ENCODE measurements around the gene G6PC3. TPM values are rescaled to one million over a fixed set of nuclear protein-coding genes. Genes with fewer than 3 reads are reported as not detected.
A peak's percentile ranks its signal among the peaks of the same experiment; 100 is the strongest.

The G6PC3 gene
- total RNA-seq, 1 donor: 60.1 TPM

GRCh38 chr17:44059101-44059892, 11.2 kb upstream of the G6PC3 start:
- DNase-seq (ENCODE audit: low read depth in 2 of 3, low spot score in 2 of 3): no peak

DNA sequence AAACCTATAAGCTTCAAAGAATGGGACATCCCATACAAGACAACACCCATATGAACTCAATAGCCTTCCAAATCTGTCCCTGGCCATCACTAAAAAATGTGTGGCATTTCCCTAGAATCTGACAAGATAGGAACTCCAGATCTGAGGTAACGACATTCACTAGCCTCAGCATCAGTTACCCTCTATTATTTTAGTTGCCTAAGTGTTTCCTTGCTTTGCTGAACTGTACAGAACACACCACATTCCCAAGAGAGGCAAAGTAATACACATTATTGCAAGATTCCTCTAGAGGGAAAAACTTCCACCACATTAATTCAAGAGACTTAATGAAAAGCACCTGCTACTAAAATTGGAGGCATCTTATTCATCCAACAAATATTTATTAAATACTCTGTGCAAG, 9.1 kb upstream of the G6PC3 start:
- DNase-seq (ENCODE audit: low read depth in 2 of 3, low spot score in 2 of 3): no peak

DNA sequence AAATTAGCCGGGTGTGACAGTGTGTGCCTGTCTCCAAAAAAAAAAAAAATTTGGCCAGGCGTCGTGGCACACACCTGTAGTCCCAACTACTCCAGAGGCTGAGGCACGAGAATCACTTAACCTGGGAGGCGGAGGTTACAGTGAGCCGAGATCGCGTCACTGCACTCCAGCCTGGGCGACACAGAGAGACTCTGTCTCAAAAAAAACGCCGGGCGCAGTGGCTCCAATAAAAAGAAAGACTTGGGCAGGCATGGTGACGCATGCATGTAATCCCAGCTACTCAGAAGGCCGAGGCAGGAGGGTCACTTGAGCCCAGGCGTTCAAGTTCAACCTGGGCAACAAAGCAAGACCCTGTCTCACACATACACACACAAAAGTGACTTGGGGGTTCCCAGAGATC, 7.7 kb upstream of the G6PC3 start:
- no peak for DNase-seq (ENCODE audit: low read depth in 2 of 3, low spot score in 2 of 3)

DNA sequence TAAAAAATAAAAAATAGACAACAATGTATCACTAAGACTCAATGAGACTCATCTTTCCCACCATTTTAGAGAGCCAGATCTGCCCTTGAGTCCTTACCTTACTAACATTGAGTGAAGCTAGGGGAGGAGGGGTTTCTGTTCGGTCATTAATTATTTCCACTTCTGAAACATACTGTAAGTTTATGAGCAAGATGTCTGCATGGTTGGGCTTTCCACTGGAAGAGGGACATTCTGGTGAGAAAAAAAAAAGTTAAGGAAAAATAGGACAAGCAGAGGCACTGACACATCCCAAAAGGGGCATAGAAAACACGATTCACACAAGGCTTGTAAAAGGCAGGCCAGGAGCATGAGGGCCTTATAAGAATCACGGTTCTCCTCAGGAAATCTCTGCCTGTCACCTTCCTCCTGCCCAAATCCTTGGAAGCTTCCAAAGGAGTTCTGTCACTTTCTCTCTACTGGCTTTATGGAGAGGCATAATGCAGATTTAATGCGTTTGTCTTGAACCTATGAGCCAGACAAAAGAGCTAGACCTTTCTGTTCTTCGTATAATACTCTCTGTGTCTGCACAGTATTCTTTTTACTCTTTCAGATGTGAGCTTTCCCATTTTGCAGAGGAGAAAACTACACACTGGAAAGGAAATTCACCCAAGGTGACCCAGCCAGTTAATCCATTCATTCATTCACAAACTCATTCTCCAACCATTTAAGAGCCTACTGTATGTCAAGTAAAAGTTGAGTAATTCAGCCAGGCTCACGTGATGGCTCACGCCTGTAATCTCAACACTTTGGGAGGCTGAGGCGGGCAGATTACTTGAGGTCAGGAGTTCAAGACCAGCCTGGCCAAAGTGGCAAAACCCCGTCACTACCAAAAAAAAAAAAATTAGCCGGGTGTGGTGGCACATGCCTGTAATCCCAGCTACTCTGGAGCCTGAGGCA, 6.6 kb upstream of the G6PC3 start:
- DNase-seq (ENCODE audit: low read depth in 2 of 3, low spot score in 2 of 3): no peak

DNA sequence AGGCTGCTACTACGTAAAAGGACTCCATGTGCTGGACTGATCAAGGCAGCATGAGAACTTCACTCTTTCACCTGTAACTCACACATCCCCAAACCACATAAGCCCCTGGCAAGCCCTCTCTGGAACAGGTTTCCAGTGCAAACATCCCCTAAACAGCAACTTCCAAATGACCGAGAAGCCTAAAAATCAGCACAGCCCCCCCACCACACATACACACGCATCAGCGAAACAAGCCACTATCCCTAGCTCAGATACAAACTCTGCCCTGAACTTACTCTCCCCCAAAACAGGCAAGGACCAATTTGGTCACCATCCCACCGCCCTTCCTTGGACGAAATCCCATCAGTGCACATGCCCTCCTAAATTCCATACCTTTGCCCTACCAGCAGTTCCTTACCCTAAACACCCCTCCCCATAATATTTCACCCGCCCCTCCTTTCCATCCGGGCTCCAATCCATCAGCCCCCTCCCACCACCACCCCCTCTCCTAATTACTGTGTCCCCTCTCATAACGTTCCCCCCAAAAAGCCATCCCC, 4.8 kb upstream of the G6PC3 start:
- DNase-seq (ENCODE audit: low read depth in 2 of 3, low spot score in 2 of 3): peak in 2 of 3 donors; percentile 25 to 35

DNA sequence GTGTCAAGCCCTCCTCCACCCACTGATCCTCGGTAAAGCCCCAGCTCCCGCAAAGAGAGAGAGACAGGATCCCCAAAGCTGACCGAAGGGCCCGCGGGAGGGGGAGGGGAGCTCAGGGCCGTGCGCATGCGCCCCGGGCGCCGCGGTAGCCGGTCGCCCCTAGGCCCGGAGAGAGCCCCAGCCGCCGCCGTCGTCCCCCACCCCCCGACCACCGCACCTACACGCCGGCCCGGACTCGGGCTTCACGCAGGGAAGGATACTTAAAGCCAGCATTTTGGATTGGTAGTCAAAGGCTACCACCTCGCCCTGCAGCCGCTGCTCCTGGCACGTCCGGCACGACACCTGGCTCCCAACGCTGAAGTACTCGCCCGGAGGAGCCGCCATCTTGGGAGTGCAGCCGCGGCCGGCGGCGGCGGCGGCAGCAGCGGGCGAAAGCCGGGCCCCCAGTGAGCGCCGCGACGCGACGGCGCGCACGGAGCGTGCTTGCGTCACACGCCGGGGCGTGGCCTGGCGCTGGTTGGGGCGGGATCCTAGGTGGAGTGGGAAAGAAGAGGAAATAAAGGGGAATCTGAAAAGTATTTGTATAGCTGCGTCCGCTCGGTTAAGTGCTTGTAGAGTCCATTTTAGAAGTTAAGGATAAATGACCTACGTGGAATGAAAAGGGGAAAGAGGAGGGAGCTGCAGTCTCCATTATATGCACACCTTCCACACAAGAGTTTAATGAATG, 4.2 kb upstream of the G6PC3 start, which contains the start of gene LSM12:
Gene LSM12, minus strand, starts transcription at position 468 of the 727 bp plus-strand sequence. Its CDS starts 84 bp downstream, at position 384.
- DNase-seq (ENCODE audit: low read depth in 2 of 3, low spot score in 2 of 3): peak; percentile 92 to 94 (median 92)

- DNase-seq (ENCODE audit: low read depth in 2 of 3, low spot score in 2 of 3): no peak
Observed at GRCh38 chr17:44067545-44067940, 3.0 kb upstream of the G6PC3 start.

DNA sequence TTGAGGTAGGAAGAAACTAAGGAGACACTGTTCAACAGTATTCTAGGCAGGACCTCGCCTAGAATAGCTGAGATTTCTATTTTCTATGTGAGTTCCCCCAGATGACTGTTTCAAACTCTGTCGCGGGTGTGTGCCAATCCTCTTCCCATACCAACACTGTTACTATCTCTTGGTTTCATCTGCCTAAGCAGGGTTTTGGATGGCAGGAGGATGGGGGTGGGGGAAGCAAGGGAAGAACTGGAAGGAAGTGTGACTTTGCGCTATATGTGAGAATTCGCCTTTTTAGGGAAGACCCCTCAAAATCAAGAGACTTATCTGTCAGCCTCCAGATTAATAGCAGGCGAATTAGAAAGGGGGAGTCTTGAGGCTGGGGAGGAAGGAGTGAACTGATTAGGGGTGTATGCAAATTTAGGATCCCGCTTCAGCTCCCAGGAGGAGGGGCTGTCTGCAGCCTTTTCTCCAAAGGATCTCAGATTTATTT, 521 bp upstream of the G6PC3 start:
- peak in 1 of 3 donors; percentile 24 for DNase-seq (ENCODE audit: low read depth in 2 of 3, low spot score in 2 of 3)

- DNase-seq (ENCODE audit: low read depth in 2 of 3, low spot score in 2 of 3): no peak
Observed at GRCh38 chr17:44071198-44071520, 624 bp downstream of the G6PC3 start.

- DNase-seq (ENCODE audit: low read depth in 2 of 3, low spot score in 2 of 3): no peak
Observed at GRCh38 chr17:44071772-44072171, 1.2 kb downstream of the G6PC3 start.

DNA sequence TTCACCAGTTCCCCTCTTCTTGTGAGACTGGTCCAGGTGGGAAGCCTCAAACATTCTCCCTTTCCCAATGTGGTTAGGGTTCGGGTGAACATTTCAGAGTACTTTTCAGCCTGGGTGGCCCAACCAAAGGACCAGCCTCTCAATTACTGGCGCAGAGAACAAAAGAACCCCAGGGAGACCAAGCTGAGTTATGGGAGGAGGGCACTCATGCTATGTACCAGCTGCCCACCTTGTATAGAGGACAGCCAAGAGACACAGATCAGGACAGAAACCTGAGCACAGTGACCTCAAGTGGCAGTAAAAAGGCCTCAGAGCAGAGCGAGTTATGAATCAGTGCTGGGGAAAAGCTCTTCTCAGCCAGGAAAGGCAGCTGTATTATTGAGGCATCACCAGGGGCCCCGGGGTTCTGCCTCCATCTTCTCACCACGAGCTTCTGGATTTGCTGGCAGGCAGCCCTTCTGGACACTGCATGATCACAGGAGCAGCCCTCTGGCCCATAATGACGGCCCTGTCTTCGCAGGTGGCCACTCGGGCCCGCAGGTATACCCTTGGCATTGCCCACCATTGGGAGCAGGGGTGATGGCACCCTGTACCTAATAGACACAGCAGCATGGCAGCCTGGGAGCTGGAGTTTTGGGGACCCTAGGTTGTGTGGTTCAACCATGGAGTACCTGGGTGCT, 3.8 kb downstream of the G6PC3 start:
- DNase-seq (ENCODE audit: low read depth in 2 of 3, low spot score in 2 of 3): no peak

- no peak for DNase-seq (ENCODE audit: low read depth in 2 of 3, low spot score in 2 of 3)
Observed at GRCh38 chr17:44074911-44075285, 4.4 kb downstream of the G6PC3 start.

GRCh38 chr17:44075598-44076293, 5.2 kb downstream of the G6PC3 start:
- DNase-seq (ENCODE audit: low read depth in 2 of 3, low spot score in 2 of 3): no peak

DNA sequence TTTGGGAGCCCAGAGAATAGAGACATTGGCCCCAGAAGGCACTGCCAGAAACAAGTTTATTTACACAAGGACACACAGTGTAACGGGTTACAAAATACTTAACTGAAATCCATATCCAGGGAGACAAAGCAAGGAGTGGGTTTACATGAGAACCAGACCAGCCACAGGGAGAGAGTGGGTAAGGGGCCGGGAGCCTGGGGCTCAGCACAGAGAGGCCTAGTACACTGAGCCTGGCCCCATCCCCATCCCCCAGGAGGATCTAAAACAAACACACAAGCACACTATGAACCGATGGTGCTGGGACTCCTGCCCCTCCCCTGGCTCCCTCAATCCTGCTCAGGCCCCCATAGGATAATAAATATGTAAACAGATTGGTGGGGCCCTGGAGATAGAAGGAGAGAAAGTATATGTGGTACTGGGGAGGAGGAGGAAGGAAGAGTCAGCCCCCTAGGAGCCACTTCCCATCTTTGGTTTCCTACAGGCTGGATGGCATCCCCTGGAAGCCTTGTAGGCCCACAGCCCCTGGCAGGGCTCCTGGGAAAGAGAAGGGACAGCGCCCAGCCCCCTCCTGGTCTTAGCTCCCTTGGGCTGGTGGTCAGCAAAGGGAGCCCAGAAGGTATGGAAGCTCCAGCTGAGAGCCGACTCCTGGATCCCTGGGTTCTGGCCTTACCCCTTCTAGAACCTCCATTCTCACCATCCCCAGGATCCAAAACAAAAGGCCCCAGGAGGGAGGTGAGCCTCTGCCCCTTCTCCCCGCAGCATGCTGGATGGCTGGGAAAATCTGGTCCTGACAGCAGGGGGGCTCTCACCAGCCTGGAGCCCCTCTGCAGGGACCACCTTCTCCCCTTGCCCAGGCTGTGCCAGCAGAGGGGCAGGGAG, 6.4 kb downstream of the G6PC3 start:
- DNase-seq (ENCODE audit: low read depth in 2 of 3, low spot score in 2 of 3): no peak

DNA sequence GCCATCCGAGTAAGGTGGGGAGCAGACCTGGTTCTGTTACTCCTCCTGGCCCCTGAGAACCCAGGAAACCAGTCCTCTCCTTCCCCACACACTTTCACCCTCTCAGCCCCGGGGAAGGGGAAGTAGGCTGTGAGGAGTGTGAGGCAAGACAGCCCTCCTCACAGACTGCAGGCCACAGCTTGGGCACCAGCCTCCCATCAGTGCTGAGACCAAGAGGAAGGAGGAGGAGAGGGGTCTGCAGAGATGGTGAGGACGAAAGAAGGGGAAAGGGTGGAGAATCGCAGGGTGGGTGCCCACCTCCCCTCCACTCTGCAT, 7.0 kb downstream of the G6PC3 start:
- no peak for DNase-seq (ENCODE audit: low read depth in 2 of 3, low spot score in 2 of 3)

DNA sequence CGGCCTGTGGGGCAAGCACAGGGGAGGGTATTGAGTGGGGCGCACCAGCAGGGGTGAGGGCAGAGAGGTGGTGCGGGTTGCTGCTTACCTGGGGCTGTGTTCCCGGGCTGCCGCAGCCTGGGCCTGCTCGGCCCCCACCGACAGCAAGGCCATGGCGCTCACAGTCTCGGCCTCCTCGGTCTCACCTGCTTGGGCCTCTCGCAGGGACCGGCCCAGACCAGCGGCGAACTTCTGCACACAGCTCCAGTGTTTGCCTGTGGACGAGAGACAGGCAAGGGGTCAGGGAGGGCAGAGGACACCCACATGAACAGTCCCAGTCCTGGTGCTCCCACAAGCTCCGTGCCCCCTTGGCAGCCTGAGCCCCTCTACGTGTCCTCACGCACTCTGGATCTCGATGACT, 7.9 kb downstream of the G6PC3 start:
- no peak for DNase-seq (ENCODE audit: low read depth in 2 of 3, low spot score in 2 of 3)

- DNase-seq (ENCODE audit: low read depth in 2 of 3, low spot score in 2 of 3): no peak
Observed at GRCh38 chr17:44079877-44080821, 9.6 kb downstream of the G6PC3 start.

DNA sequence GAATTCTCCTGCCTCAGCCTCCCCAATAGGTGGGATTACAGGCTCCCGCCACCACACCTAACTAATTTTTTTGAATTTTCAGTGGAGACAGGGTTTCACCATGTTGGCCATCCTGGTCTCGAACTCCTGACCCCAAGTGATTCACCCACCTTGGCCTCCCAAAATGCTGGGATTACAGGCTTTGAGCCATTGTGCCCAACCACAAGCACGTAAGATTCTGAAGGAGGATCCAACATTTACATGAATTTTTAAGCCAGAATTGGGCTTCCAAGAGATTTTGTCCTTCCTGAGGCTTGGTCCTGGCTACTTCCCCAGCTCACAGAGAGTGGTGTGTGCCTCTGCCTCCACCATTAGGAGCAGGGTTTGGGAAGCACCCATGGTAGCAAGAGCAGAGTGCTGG, 11.1 kb downstream of the G6PC3 start:
- no peak for DNase-seq (ENCODE audit: low read depth in 2 of 3, low spot score in 2 of 3)
